SK-N-SH treated with all-trans-retinoic acid at 6 μM for 48 hours (cell line): ENCODE results near the gene SLC25A14.
"Not testable (repeated sequence)": the region's sequence is repeated elsewhere in the genome, so short reads cannot be mapped to it uniquely, and the experiment has no call there.

Experiments
- ATAC-seq: fragments of 200-7000 bp; cut with Tn5 transposase; 3 replicates; pipeline ENCODE4 v1.9.1; 2020; ENCODE audit warnings: mild to moderate bottlenecking, moderate library complexity
- ARNTL ChIP-seq: fragments of 450-650 bp; formaldehyde crosslinking; IDR thresholded peaks from 2 replicates; pipeline ENCODE4 v1.5.0; 2020; ENCODE audit warnings: low read depth, mild to moderate bottlenecking, moderate library complexity, borderline replicate concordance
- BACH2 ChIP-seq: fragments of 250-450 bp; sonication (Bioruptor Pico); IDR thresholded peaks from 2 replicates; pipeline ENCODE4 v1.9.0; 2021; ENCODE audit warnings: mild to moderate bottlenecking, borderline replicate concordance
- CSDC2 ChIP-seq: fragments of 250-450 bp; sonication (Bioruptor Pico); IDR thresholded peaks from 2 replicates; pipeline ENCODE4 v1.5.0; 2020; ENCODE audit warnings: mild to moderate bottlenecking, moderate library complexity
- ESRRG ChIP-seq: fragments of 250-450 bp; sonication (Bioruptor Pico); IDR thresholded peaks from 2 replicates; pipeline ENCODE4 v1.6.1; 2021; ENCODE audit warnings: mild to moderate bottlenecking
- GLIS3 ChIP-seq: fragments of 250-450 bp; sonication (Bioruptor Pico); IDR thresholded peaks from 2 replicates; pipeline ENCODE4 v1.5.0; 2020; ENCODE audit warnings: mild to moderate bottlenecking, moderate library complexity
- ISL1 ChIP-seq: fragments of 250-450 bp; sonication (Bioruptor Pico); IDR thresholded peaks from 2 replicates; pipeline ENCODE4 v2.1.2; 2022; ENCODE audit warnings: mild to moderate bottlenecking, moderate library complexity
- OSR1 ChIP-seq: fragments of 250-450 bp; sonication (Bioruptor Pico); IDR thresholded peaks from 2 replicates; pipeline ENCODE4 v1.8.0; 2022; ENCODE audit warnings: moderate library complexity, mild to moderate bottlenecking, inconsistent platforms
- PPARA ChIP-seq: fragments of 250-450 bp; sonication (Bioruptor Pico); IDR thresholded peaks from 2 replicates; pipeline ENCODE4 v1.5.0; 2020; ENCODE audit warnings: mild to moderate bottlenecking, borderline replicate concordance
- RARB ChIP-seq: fragments of 250-450 bp; sonication (Bioruptor Pico); IDR thresholded peaks from 2 replicates; pipeline ENCODE4 v1.8.0; 2021; ENCODE audit warnings: mild to moderate bottlenecking, moderate library complexity
- SNAI2 ChIP-seq: fragments of 250-450 bp; sonication (Bioruptor Pico); IDR thresholded peaks from 2 replicates; pipeline ENCODE4 v1.5.0; 2020; ENCODE audit warnings: mild to moderate bottlenecking, moderate library complexity
- TCF4 ChIP-seq: fragments of 250-450 bp; sonication (Bioruptor Pico); IDR thresholded peaks from 2 replicates; pipeline ENCODE4 v1.8.0; 2021; ENCODE audit warnings: mild to moderate bottlenecking, moderate library complexity, borderline replicate concordance
- TOX ChIP-seq: fragments of 250-450 bp; sonication (Bioruptor Pico); IDR thresholded peaks from 2 replicates; pipeline ENCODE4 v1.8.0; 2021; ENCODE audit warnings: mild to moderate bottlenecking, moderate library complexity, borderline replicate concordance
- ZC3H10 ChIP-seq: fragments of 250-450 bp; sonication (Bioruptor Pico); IDR thresholded peaks from 2 replicates; pipeline ENCODE4 v1.5.1; 2021; ENCODE audit warnings: mild to moderate bottlenecking, moderate library complexity
- ZFP3 ChIP-seq: fragments of 250-450 bp; sonication (Bioruptor Pico); IDR thresholded peaks from 2 replicates; pipeline ENCODE4 v1.5.0; 2020; ENCODE audit warnings: mild to moderate bottlenecking, moderate library complexity
- ZFP30 ChIP-seq: fragments of 450-650 bp; formaldehyde crosslinking; IDR thresholded peaks from 2 replicates; pipeline ENCODE4 v1.5.0; 2022; ENCODE audit warnings: mild to moderate bottlenecking, moderate library complexity
- ZNF565 ChIP-seq: fragments of 450-650 bp; formaldehyde crosslinking; conservative IDR thresholded peaks from 2 replicates; pipeline ENCODE4 v1.5.0; 2020; ENCODE audit warnings: low read depth, mild to moderate bottlenecking, moderate library complexity
- ZNF70 ChIP-seq: fragments of 450-650 bp; formaldehyde crosslinking; IDR thresholded peaks from 2 replicates; pipeline ENCODE4 v1.5.0; 2020; ENCODE audit warnings: mild to moderate bottlenecking, moderate library complexity
- ZNF8 ChIP-seq: fragments of 450-650 bp; formaldehyde crosslinking; IDR thresholded peaks from 2 replicates; pipeline ENCODE4 v1.5.0; 2020; ENCODE audit warnings: mild to moderate bottlenecking, moderate library complexity
- TF ChIP-seq, protein P1 (sequence below): fragments of 250-450 bp; sonication (Bioruptor Pico); IDR thresholded peaks from 2 replicates; pipeline ENCODE4 v1.8.0; 2021; ENCODE audit warnings: low read depth, mild to moderate bottlenecking, moderate library complexity, borderline replicate concordance
- TF ChIP-seq, protein P2 (sequence below): fragments of 250-450 bp; sonication (Bioruptor Pico); IDR thresholded peaks from 2 replicates; pipeline ENCODE4 v1.5.1; 2021; ENCODE audit warnings: mild to moderate bottlenecking, moderate library complexity
- TF ChIP-seq, protein P3 (sequence below): fragments of 250-450 bp; sonication (Bioruptor Pico); IDR thresholded peaks from 2 replicates; pipeline ENCODE4 v1.5.0; 2020; ENCODE audit warnings: mild to moderate bottlenecking, moderate library complexity
- TF ChIP-seq, protein P4 (sequence below): fragments of 250-450 bp; sonication (Bioruptor Pico); IDR thresholded peaks from 2 replicates; pipeline ENCODE4 v1.8.0; 2020; ENCODE audit warnings: mild to moderate bottlenecking, moderate library complexity, borderline replicate concordance

Gene SLC25A14

DNA sequence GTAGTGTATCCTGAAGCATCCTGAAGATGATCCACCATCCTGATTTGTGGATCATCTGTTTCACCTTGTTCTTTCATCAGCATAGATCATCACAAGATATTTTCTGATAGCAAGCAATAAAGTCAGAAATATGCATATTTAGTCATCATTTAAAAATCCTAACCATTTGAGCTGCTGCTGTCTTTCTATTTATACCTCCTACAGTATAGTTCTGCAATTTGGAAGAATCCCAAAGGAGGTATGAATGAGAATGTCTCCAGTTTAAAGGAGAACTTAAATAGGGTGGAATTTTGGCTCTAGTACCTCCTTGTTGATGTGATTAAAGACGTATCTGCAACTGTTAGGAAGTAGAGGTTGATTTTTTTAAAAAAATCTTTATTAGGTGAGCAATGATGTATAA lies 7.6 kb downstream of the SLC25A14 start:
- ATAC-seq: peak; percentile 73

DNA sequence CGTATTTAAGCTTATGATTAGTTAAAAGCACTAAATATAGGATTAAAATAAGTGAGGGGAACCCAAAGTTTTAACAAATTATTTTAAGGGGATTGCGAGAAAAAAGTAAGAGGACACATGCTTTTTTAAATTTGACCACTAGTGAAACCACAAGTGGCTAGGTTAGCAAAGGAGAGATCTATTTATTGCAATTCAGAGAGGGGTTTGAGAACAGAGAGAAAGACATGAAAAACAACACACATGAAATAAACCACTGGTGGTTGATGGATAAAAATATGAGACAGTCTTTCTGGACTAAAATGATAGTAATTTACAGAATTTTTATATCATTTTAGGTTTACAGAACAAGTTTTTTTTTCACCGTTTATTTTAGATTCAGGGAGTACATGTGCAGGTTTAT lies 11.8 kb downstream of the SLC25A14 start:
- no peak for TF ChIP-seq TOX
- TF ChIP-seq, protein P1, sequence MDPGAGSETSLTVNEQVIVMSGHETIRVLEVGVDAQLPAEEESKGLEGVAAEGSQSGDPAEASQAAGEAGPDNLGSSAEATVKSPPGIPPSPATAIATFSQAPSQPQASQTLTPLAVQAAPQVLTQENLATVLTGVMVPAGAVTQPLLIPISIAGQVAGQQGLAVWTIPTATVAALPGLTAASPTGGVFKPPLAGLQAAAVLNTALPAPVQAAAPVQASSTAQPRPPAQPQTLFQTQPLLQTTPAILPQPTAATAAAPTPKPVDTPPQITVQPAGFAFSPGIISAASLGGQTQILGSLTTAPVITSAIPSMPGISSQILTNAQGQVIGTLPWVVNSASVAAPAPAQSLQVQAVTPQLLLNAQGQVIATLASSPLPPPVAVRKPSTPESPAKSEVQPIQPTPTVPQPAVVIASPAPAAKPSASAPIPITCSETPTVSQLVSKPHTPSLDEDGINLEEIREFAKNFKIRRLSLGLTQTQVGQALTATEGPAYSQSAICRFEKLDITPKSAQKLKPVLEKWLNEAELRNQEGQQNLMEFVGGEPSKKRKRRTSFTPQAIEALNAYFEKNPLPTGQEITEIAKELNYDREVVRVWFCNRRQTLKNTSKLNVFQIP (CRISPR knock-in tag): no peak
- no peak for TF ChIP-seq ZFP3 (CRISPR knock-in tag)
- TF ChIP-seq ISL1 (CRISPR knock-in tag): no peak
- no peak for TF ChIP-seq CSDC2 (CRISPR knock-in tag)
- TF ChIP-seq, protein P2, sequence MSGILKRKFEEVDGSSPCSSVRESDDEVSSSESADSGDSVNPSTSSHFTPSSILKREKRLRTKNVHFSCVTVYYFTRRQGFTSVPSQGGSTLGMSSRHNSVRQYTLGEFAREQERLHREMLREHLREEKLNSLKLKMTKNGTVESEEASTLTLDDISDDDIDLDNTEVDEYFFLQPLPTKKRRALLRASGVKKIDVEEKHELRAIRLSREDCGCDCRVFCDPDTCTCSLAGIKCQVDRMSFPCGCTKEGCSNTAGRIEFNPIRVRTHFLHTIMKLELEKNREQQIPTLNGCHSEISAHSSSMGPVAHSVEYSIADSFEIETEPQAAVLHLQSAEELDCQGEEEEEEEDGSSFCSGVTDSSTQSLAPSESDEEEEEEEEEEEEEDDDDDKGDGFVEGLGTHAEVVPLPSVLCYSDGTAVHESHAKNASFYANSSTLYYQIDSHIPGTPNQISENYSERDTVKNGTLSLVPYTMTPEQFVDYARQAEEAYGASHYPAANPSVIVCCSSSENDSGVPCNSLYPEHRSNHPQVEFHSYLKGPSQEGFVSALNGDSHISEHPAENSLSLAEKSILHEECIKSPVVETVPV (CRISPR knock-in tag): no peak
- TF ChIP-seq, protein P3, sequence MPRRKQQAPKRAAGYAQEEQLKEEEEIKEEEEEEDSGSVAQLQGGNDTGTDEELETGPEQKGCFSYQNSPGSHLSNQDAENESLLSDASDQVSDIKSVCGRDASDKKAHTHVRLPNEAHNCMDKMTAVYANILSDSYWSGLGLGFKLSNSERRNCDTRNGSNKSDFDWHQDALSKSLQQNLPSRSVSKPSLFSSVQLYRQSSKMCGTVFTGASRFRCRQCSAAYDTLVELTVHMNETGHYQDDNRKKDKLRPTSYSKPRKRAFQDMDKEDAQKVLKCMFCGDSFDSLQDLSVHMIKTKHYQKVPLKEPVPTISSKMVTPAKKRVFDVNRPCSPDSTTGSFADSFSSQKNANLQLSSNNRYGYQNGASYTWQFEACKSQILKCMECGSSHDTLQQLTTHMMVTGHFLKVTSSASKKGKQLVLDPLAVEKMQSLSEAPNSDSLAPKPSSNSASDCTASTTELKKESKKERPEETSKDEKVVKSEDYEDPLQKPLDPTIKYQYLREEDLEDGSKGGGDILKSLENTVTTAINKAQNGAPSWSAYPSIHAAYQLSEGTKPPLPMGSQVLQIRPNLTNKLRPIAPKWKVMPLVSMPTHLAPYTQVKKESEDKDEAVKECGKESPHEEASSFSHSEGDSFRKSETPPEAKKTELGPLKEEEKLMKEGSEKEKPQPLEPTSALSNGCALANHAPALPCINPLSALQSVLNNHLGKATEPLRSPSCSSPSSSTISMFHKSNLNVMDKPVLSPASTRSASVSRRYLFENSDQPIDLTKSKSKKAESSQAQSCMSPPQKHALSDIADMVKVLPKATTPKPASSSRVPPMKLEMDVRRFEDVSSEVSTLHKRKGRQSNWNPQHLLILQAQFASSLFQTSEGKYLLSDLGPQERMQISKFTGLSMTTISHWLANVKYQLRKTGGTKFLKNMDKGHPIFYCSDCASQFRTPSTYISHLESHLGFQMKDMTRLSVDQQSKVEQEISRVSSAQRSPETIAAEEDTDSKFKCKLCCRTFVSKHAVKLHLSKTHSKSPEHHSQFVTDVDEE: no peak
- no peak for TF ChIP-seq ZFP30 (CRISPR knock-in tag)
- TF ChIP-seq SNAI2 (CRISPR knock-in tag): no peak
- no peak for TF ChIP-seq RARB (CRISPR knock-in tag)
- no peak for TF ChIP-seq ZNF70 (CRISPR knock-in tag)
- TF ChIP-seq GLIS3 (CRISPR knock-in tag): no peak
- TF ChIP-seq, protein P4, sequence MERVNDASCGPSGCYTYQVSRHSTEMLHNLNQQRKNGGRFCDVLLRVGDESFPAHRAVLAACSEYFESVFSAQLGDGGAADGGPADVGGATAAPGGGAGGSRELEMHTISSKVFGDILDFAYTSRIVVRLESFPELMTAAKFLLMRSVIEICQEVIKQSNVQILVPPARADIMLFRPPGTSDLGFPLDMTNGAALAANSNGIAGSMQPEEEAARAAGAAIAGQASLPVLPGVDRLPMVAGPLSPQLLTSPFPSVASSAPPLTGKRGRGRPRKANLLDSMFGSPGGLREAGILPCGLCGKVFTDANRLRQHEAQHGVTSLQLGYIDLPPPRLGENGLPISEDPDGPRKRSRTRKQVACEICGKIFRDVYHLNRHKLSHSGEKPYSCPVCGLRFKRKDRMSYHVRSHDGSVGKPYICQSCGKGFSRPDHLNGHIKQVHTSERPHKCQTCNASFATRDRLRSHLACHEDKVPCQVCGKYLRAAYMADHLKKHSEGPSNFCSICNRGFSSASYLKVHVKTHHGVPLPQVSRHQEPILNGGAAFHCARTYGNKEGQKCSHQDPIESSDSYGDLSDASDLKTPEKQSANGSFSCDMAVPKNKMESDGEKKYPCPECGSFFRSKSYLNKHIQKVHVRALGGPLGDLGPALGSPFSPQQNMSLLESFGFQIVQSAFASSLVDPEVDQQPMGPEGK: no peak
- no peak for TF ChIP-seq ARNTL (CRISPR knock-in tag)
- TF ChIP-seq OSR1: no peak
- no peak for TF ChIP-seq BACH2 (CRISPR knock-in tag)
- no peak for TF ChIP-seq ZC3H10
- TF ChIP-seq ESRRG (CRISPR knock-in tag): no peak
- TF ChIP-seq, all 23 proteins: peak for 0
- no peak for ATAC-seq

More for the DNA sequence above, 7.6 kb downstream of the SLC25A14 start:
- no peak for TF ChIP-seq TCF4 (CRISPR knock-in tag)
- TF ChIP-seq ZNF8: no peak

DNA sequence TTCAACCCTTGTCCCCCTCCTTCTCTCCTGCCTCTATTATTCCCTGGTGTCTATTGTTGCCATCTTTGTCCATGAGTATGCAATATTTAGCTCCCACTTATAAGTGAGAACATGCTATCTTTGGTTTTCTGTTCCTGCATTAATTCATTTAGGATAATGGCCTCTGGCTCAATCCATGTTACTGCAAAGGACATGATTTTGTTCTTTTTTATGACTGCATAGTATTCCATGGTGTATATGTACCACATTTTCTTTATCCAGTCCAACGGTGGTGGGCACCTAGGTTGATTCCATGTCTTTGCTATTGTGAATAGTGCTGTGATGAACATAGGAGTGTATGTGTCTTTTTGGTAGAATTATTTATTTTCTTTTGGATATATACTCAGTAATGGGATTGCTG lies 12.3 kb downstream of the SLC25A14 start:
- ATAC-seq: not testable (repeated sequence)

DNA sequence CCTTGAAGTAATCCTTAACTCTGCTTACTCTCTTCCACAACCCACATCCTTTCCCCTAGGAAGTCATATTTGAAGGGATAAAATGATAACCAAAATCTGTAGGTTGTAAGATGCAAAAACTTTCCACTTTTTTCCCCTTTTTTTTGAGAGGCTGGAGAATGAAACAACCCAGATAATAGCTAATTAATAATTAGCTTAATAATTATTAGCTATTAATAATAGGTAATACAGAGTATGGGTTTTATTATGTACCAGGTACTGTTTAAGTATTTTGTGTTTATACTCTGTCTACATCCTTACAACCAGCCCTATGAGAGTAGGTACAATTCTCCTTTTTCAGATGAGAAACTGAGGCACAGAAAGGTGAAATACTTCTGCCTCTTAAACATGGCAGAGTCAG lies 36.4 kb downstream of the SLC25A14 start:
- no peak for ATAC-seq
- no peak for TF ChIP-seq GLIS3 (CRISPR knock-in tag)
- no peak for TF ChIP-seq ZNF70 (CRISPR knock-in tag)
- TF ChIP-seq OSR1: no peak
- no peak for TF ChIP-seq TCF4 (CRISPR knock-in tag)
- TF ChIP-seq, protein P4: no peak
- TF ChIP-seq PPARA (CRISPR knock-in tag): no peak
- TF ChIP-seq RARB (CRISPR knock-in tag): no peak
- no peak for TF ChIP-seq CSDC2 (CRISPR knock-in tag)
- TF ChIP-seq TOX: no peak
- TF ChIP-seq ESRRG (CRISPR knock-in tag): no peak
- TF ChIP-seq, protein P1 (CRISPR knock-in tag): no peak
- TF ChIP-seq SNAI2 (CRISPR knock-in tag): no peak
- no peak for TF ChIP-seq ZNF8
- TF ChIP-seq ISL1 (CRISPR knock-in tag): no peak
- TF ChIP-seq ZFP30 (CRISPR knock-in tag): no peak
- TF ChIP-seq ZNF565 (CRISPR knock-in tag): no peak
- TF ChIP-seq, protein P3: no peak
